ENCODE data around the gene SLC16A8. TPM values are rescaled to one million over a fixed set of nuclear protein-coding genes. Genes with fewer than 3 reads are reported as not detected.

SLC16A8 gene
- total and polyA plus RNA-seq, 12 donors, result 0.30 to 1.3 (median 0.53) TPM; not detected in 4

GRCh38 chr22:38033522-38034277 is 50.3 kb downstream of the SLC16A8 start:
- intact Hi-C loops (cut with DNase I), result no loop called here
- no peak for TF ChIP-seq CTCF (IDR thresholded peaks at IDR 0.05)
- TF ChIP-seq POLR2A (IDR thresholded peaks at IDR 0.05), result no peak
- H3K27ac ChIP-seq, result peak overlapping the region in 4 of 5 donors; percentile 14 to 87 (median 52)
- H3K27me3 ChIP-seq, result no peaks in the 10 kb centered on the region
- peaks cover 16 to 20% of the 10 kb centered on the region in 2 donors for H3K4me1 ChIP-seq (replicated peaks in 1 of 2)
- DNase-seq, result peak in 1 of 7 donors; percentile 65
- no peaks in the 10 kb centered on the region for H3K9me3 ChIP-seq (replicated peaks in 1 of 3)
- 67 to 82% (median 72%) methylated on average over 20 to 27 of the region's 27 CpGs for WGBS, 4 donors
- no peaks in the 10 kb centered on the region for H3K36me3 ChIP-seq (replicated peaks in 1 of 2)
- no peak overlapping the region for H3K4me3 ChIP-seq

- TF ChIP-seq CTCF (IDR thresholded peaks at IDR 0.05) (no peak), POLR2A (IDR thresholded peaks at IDR 0.05) (no peak)
- H3K27ac ChIP-seq, result peak overlapping the region in 2 of 5 donors; percentile 67 to 87
- no peaks in the 10 kb centered on the region for H3K9me3 ChIP-seq (replicated peaks in 1 of 3)
- H3K4me3 ChIP-seq, result no peak overlapping the region
- intact Hi-C loops (cut with DNase I), result no loop called here
- no peaks in the 10 kb centered on the region for H3K36me3 ChIP-seq (replicated peaks in 1 of 2)
- no peaks in the 10 kb centered on the region for H3K27me3 ChIP-seq
- H3K4me1 ChIP-seq (replicated peaks in 1 of 2), result peaks cover 16 to 20% of the 10 kb centered on the region in 2 donors
- DNase-seq, result peak in 2 of 7 donors; percentile 25 to 45
- whole genome bisulfite sequencing, 4 donors, result 82 to 84% (median 82%) methylated on average over 13 to 19 of the region's 19 CpGs
Observed at GRCh38 chr22:38032681-38033521, 51.1 kb downstream of the SLC16A8 start.

- no peaks in the 10 kb centered on the region for H3K9me3 ChIP-seq (replicated peaks in 1 of 3)
- no peak for DNase-seq
- no peaks in the 10 kb centered on the region for H3K36me3 ChIP-seq (replicated peaks in 1 of 2)
- peaks cover 16 to 20% of the 10 kb centered on the region in 2 donors for H3K4me1 ChIP-seq (replicated peaks in 1 of 2)
- H3K27ac ChIP-seq, result no peak overlapping the region
- no peak overlapping the region for H3K4me3 ChIP-seq
- intact Hi-C loops (cut with DNase I), result no loop called here
- WGBS, 4 donors, result 87 to 95% (median 93%) methylated on average over 10 to 12 of the region's 12 CpGs
- H3K27me3 ChIP-seq, result no peaks in the 10 kb centered on the region
- no peak for TF ChIP-seq POLR2A (IDR thresholded peaks at IDR 0.05)
- TF ChIP-seq CTCF (IDR thresholded peaks at IDR 0.05), result no peak
Observed at GRCh38 chr22:38031491-38031890, 52.5 kb downstream of the SLC16A8 start.

Measured in adrenal gland (tissue), 12 donors.